Measurements from ENCODE around the gene ABHD8.

DNA sequence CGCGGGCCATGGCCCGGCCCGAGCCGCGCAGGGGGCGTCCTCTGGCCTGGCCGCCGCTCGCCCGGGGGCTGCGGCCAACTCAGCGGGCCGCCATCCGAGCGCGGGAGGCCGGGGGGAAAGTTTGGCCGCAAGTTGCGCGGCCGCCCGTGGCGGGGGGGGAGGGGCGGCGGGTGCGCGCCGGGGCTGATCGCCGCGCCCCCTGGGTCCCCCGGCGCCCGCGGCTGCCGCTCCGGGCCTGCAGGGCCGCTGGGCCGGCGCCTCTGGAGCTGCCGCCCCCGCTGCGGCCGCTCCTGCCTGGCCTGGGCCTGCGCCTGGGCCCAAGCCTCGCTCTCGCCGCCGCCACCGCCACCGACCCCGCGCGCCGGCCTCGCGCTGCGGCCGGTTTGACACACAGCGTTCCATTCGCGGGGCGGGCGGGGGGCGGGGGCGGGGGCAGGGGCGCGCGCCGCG lies 57.7 kb downstream of the ABHD8 start, which contains the start of gene NR2F6:
- TF ChIP-seq SP1 (IDR thresholded peaks at IDR 0.05), result no peak
- TF ChIP-seq ELF4 (IDR thresholded peaks at IDR 0.05), result no peak

Data from HEK293T (cell line).